H1 (cell line): Measurements from ENCODE around the gene CERKL.

ENCODE experiments used
- EP300 ChIP-seq, 2 experiments: IDR thresholded peaks; 1 replicate in 1 of 2; 2 replicates in 1 of 2; pipeline ENCODE4 v1.6.1; 2011 to 2012; ENCODE audit warnings: low read depth in 2 of 2, low read length in 2 of 2, mild to moderate bottlenecking in 2 of 2, borderline replicate concordance in 1 of 2, inconsistent platforms in 1 of 2, moderate library complexity in 1 of 2
- EZH2 ChIP-seq: fragments of 200-600 bp; sonication (generic); IDR thresholded peaks from 2 replicates; pipeline ENCODE4 v1.7.1; 2012; ENCODE audit warnings: low read depth, mild to moderate bottlenecking, moderate library complexity, low read length, inconsistent platforms; ENCODE audit not compliant: severe bottlenecking
- HDAC6 ChIP-seq: IDR thresholded peaks from one replicate; pipeline ENCODE4 v1.7.1; 2012; ENCODE audit warnings: low read depth, mild to moderate bottlenecking, inconsistent platforms, low read length, moderate library complexity
- JUN ChIP-seq: IDR thresholded peaks from 2 replicates; pipeline ENCODE4 v1.6.1; 2011; ENCODE audit warnings: low read depth, mild to moderate bottlenecking, improper control_type of control experiment, low read length
- PHF8 ChIP-seq: fragments of 200-600 bp; sonication (generic); conservative IDR thresholded peaks from 2 replicates; pipeline ENCODE4 v1.7.1; 2012; ENCODE audit warnings: low read depth, mild to moderate bottlenecking, inconsistent platforms, low read length, moderate library complexity
- SIN3A ChIP-seq, 2 experiments: IDR thresholded peaks in 1 of 2; conservative IDR thresholded peaks in 1 of 2; 2 replicates each; pipeline ENCODE4 v1.6.1; 2011 to 2012; ENCODE audit warnings: low read length in 2 of 2, improper control_type of control experiment in 1 of 2, low read depth in 1 of 2, mild to moderate bottlenecking in 1 of 2
- YY1 ChIP-seq: IDR thresholded peaks from 2 replicates; pipeline ENCODE4 v1.6.1; 2011; ENCODE audit warnings: low read depth, mild to moderate bottlenecking, low read length
- TF ChIP-seq, protein P1 (sequence below), 3 experiments: IDR thresholded peaks; 1 replicate in 2 of 3; 2 replicates in 1 of 3; pipeline versions ENCODE4 v1.5.1 to v1.6.1; 2011; ENCODE audit warnings: low read length in 3 of 3, mild to moderate bottlenecking in 3 of 3, inconsistent platforms in 2 of 3, low read depth in 1 of 3, moderate library complexity in 1 of 3; ENCODE audit not compliant: insufficient read depth in 1 of 3; ENCODE audit errors: control extremely low read depth in 1 of 3

DNA sequence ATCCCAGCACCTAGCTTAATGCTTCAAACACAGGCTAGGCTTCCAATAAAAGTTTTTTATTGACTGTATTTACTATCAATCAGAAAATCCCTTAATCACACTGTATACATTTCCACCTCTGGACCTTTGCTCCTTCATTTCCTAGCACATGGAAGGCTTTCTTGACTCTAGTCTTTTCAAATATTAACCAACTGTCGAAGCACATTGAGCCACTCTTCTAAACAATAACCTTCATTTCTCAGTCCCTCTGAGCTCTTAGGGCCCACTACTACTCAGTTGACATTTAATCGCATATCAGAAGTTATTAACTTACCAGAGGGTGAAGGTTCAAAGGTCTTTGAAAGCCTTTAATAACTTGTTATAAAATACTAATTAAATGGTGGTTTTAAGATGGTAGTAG, 37.4 kb downstream of the CERKL start:
- TF ChIP-seq, protein P1, sequence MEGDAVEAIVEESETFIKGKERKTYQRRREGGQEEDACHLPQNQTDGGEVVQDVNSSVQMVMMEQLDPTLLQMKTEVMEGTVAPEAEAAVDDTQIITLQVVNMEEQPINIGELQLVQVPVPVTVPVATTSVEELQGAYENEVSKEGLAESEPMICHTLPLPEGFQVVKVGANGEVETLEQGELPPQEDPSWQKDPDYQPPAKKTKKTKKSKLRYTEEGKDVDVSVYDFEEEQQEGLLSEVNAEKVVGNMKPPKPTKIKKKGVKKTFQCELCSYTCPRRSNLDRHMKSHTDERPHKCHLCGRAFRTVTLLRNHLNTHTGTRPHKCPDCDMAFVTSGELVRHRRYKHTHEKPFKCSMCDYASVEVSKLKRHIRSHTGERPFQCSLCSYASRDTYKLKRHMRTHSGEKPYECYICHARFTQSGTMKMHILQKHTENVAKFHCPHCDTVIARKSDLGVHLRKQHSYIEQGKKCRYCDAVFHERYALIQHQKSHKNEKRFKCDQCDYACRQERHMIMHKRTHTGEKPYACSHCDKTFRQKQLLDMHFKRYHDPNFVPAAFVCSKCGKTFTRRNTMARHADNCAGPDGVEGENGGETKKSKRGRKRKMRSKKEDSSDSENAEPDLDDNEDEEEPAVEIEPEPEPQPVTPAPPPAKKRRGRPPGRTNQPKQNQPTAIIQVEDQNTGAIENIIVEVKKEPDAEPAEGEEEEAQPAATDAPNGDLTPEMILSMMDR (IDR thresholded peaks at IDR 0.05; ENCODE audit: control extremely low read depth in 1 of 3, insufficient read depth in 1 of 3, low read depth in 1 of 3, low read length in 3 of 3) = no peak
- no peak for TF ChIP-seq PHF8
- TF ChIP-seq EP300 (IDR thresholded peaks at IDR 0.05; ENCODE audit: borderline replicate concordance in 1 of 2, low read depth in 2 of 2, low read length in 2 of 2) = no peak
- no peak for TF ChIP-seq JUN
- no peak for TF ChIP-seq SIN3A (conservative IDR thresholded peaks at IDR 0.05 in 1 of 2, IDR thresholded peaks at IDR 0.05 in 1 of 2; ENCODE audit: low read depth in 1 of 2, low read length in 2 of 2)
- TF ChIP-seq EZH2 = no peak
- TF ChIP-seq HDAC6 = no peak
- no peak for TF ChIP-seq YY1
